GM19025 (cell line): ENCODE measurements around the gene IFT57.

Experiments
- ATAC-seq: cut with Tn5 transposase; IDR thresholded peaks from one replicate; pipeline ENCODE4 v1.9.1; 2021; ENCODE audit warnings: mild to moderate bottlenecking, low read depth, moderate library complexity; ENCODE audit not compliant: unreplicated experiment

The IFT57 gene

GRCh38 chr3:108221393-108221792, 831 bp downstream of the IFT57 start:
- no peak for ATAC-seq

GRCh38 chr3:108219336-108219735, 2.9 kb downstream of the IFT57 start:
- no peak for ATAC-seq

GRCh38 chr3:108218811-108219210, 3.4 kb downstream of the IFT57 start:
- no peak for ATAC-seq

GRCh38 chr3:108215871-108216270, 6.4 kb downstream of the IFT57 start:
- ATAC-seq, result no peak

- peak; percentile 46 for ATAC-seq
These were observed 12.6 kb downstream of the IFT57 start for GRCh38 chr3:108209579-108209978.

GRCh38 chr3:108208831-108209230, 13.4 kb downstream of the IFT57 start:
- peak; percentile 67 for ATAC-seq

GRCh38 chr3:108202834-108203233, 19.4 kb downstream of the IFT57 start:
- ATAC-seq, result no peak

GRCh38 chr3:108202080-108202479, 20.1 kb downstream of the IFT57 start:
- no peak for ATAC-seq

GRCh38 chr3:108201258-108201657, 21.0 kb downstream of the IFT57 start:
- no peak for ATAC-seq

GRCh38 chr3:108200578-108200977, 21.6 kb downstream of the IFT57 start:
- no peak for ATAC-seq

GRCh38 chr3:108200024-108200423, 22.2 kb downstream of the IFT57 start:
- no peak for ATAC-seq

- no peak for ATAC-seq
These were observed 30.8 kb downstream of the IFT57 start for GRCh38 chr3:108191394-108191793.

- ATAC-seq, result no peak
These were observed 31.9 kb downstream of the IFT57 start for GRCh38 chr3:108190346-108190745.

GRCh38 chr3:108189440-108189839, 32.8 kb downstream of the IFT57 start:
- ATAC-seq, result no peak

GRCh38 chr3:108185536-108185935, 36.7 kb downstream of the IFT57 start:
- no peak for ATAC-seq

GRCh38 chr3:108184824-108185223, 37.4 kb downstream of the IFT57 start:
- ATAC-seq, result no peak

- ATAC-seq, result no peak
These were observed 38.3 kb downstream of the IFT57 start for GRCh38 chr3:108183971-108184370.

- ATAC-seq, result no peak
These were observed 39.0 kb downstream of the IFT57 start for GRCh38 chr3:108183181-108183580.

- ATAC-seq, result no peak
These were observed 39.9 kb downstream of the IFT57 start for GRCh38 chr3:108182339-108182738.

- no peak for ATAC-seq
These were observed 41.1 kb downstream of the IFT57 start for GRCh38 chr3:108181172-108181571.

- no peak for ATAC-seq
These were observed 42.0 kb downstream of the IFT57 start for GRCh38 chr3:108180194-108180593.

GRCh38 chr3:108178676-108179075, 43.5 kb downstream of the IFT57 start:
- ATAC-seq, result no peak

- ATAC-seq, result no peak
These were observed 44.7 kb downstream of the IFT57 start for GRCh38 chr3:108177536-108177935.
